CD4-positive, CD25-positive, alpha-beta regulatory T cell (primary cell): ENCODE results near the gene CCDC102A. TPM values are rescaled to one million over a fixed set of nuclear protein-coding genes. Genes with fewer than 3 reads are reported as not detected.

ENCODE experiments used
- ATAC-seq, 2 donors: fragments of 150-1000 bp; cut with Tn5 transposase; one replicate each; pipeline ENCODE4 v1.10.0; 2021; ENCODE audit warnings: low read depth in 2 of 2, moderate number of reproducible peaks in 2 of 2, moderate library complexity in 1 of 2
- DNase-seq, 3 donors: peaks; one replicate each; pipeline versions ENCODE4 v3.0.0 to v3.0.0-alpha.2; 2012 to 2022; ENCODE audit warnings: mixed read lengths in 1 of 3
- H3K27ac ChIP-seq: one replicate; pipeline ENCODE4 v1.7.0; 2013; ENCODE audit warnings: mild to moderate bottlenecking, low read length; ENCODE audit not compliant: insufficient read depth, poor library complexity, severe bottlenecking
- H3K27me3 ChIP-seq: one replicate; pipeline ENCODE4 v1.7.0; 2013; ENCODE audit warnings: low read length; ENCODE audit not compliant: control insufficient read depth, insufficient read depth
- H3K36me3 ChIP-seq: one replicate; pipeline ENCODE4 v1.7.0; 2013; ENCODE audit warnings: mild to moderate bottlenecking, low read length, moderate library complexity; ENCODE audit not compliant: control insufficient read depth, insufficient read depth
- H3K4me1 ChIP-seq: 2 replicates; pipeline ENCODE4 v1.7.0; 2013; ENCODE audit warnings: mild to moderate bottlenecking, low read length; ENCODE audit not compliant: insufficient read depth, control insufficient read depth, poor library complexity, severe bottlenecking
- H3K4me3 ChIP-seq: one replicate; pipeline ENCODE4 v1.7.0; 2013; ENCODE audit warnings: low read depth, mild to moderate bottlenecking, low read length, moderate library complexity
- H3K9me3 ChIP-seq, 2 experiments: 1 replicate in 1 of 2; 2 replicates in 1 of 2; pipeline ENCODE4 v1.7.0; 2013; ENCODE audit warnings: low read length in 2 of 2, mild to moderate bottlenecking in 1 of 2, moderate library complexity in 1 of 2; ENCODE audit not compliant: control insufficient read depth in 2 of 2
- H3K27ac Mint-ChIP-seq, 3 donors: one replicate each; pipeline ENCODE4 v1.8.0; 2020 to 2022; ENCODE audit warnings: mild to moderate bottlenecking in 3 of 3, mixed read lengths in 3 of 3, moderate library complexity in 2 of 3
- H3K27me3 Mint-ChIP-seq: one replicate; pipeline ENCODE4 v1.8.0; 2022; ENCODE audit warnings: mild to moderate bottlenecking, mixed read lengths
- H3K36me3 Mint-ChIP-seq: one replicate; pipeline ENCODE4 v1.8.0; 2020; ENCODE audit warnings: mixed read lengths
- H3K4me1 Mint-ChIP-seq, 4 donors: one replicate each; pipeline ENCODE4 v1.8.0; 2020 to 2022; ENCODE audit warnings: mixed read lengths in 4 of 4, mild to moderate bottlenecking in 1 of 4
- H3K4me3 Mint-ChIP-seq, 4 donors: one replicate each; pipeline ENCODE4 v1.8.0; 2020 to 2022; ENCODE audit warnings: mild to moderate bottlenecking in 4 of 4, mixed read lengths in 4 of 4, moderate library complexity in 3 of 4
- H3K9me3 Mint-ChIP-seq, 7 donors: one replicate each; pipeline ENCODE4 v1.8.0; 2020 to 2022; ENCODE audit warnings: mixed read lengths in 7 of 7, mild to moderate bottlenecking in 3 of 7, moderate library complexity in 2 of 7
- polyA plus RNA-seq, 4 donors: library from polyadenylated mRNA; unstranded; fragments of 300-500 nt; fragmentation: Illumina TruSeq; gene quantifications; one replicate each; pipeline ENCODE4 v1.2.3, GENCODE V29; 2021
- total RNA-seq: library from RNA; stranded (reverse); gene quantifications from one replicate; pipeline ENCODE4 v1.2.3, GENCODE V29; 2022

Gene CCDC102A
- total and polyA plus RNA-seq, 5 donors from 2014 or later, result 1.9 to 4.7 (median 2.9) TPM

- H3K27ac ChIP-seq, result no peak overlapping the region
- H3K36me3 ChIP-seq, result no peaks in the 10 kb centered on the region
- H3K4me1 Mint-ChIP-seq, result peaks cover 0 to 29% (median 9%) of the 10 kb centered on the region in 4 donors
- H3K27me3 Mint-ChIP-seq, result peaks cover 13% of the 10 kb centered on the region
- no peaks in the 10 kb centered on the region for H3K36me3 Mint-ChIP-seq
- H3K4me1 ChIP-seq, result peaks cover 15% of the 10 kb centered on the region
- H3K9me3 ChIP-seq, result no peaks in the 10 kb centered on the region
- ATAC-seq (no peak), DNase-seq (no peak)
- peak overlapping the region in 3 of 4 donors; percentile 21 to 68 (median 68) for H3K4me3 Mint-ChIP-seq
- H3K4me3 ChIP-seq, result no peak overlapping the region
- H3K27ac Mint-ChIP-seq, result peak overlapping the region in 1 of 3 donors; percentile 32
- H3K27me3 ChIP-seq, result no peaks in the 10 kb centered on the region
- H3K9me3 Mint-ChIP-seq, result peaks cover 0 to 2% (median 0%) of the 10 kb centered on the region in 7 donors
These were observed 51.8 kb downstream of the CCDC102A start for GRCh38 chr16:57484515-57485005.

GRCh38 chr16:57483725-57484514, 52.5 kb downstream of the CCDC102A start:
- peaks cover 11% of the 10 kb centered on the region for H3K27me3 Mint-ChIP-seq
- Histone ChIP-seq H3K27me3 (no peaks in the 10 kb centered on the region), H3K4me3 (no peak overlapping the region), H3K36me3 (no peaks in the 10 kb centered on the region), H3K27ac (no peak overlapping the region), H3K4me1 (peaks cover 15% of the 10 kb centered on the region), H3K9me3 (no peaks in the 10 kb centered on the region)
- peaks cover 0 to 29% (median 9%) of the 10 kb centered on the region in 4 donors for H3K4me1 Mint-ChIP-seq
- H3K36me3 Mint-ChIP-seq, result no peaks in the 10 kb centered on the region
- H3K27ac Mint-ChIP-seq, result no peak overlapping the region
- peak overlapping the region in 1 of 4 donors; percentile 18 for H3K4me3 Mint-ChIP-seq
- H3K9me3 Mint-ChIP-seq, result peaks cover 0 to 2% (median 0%) of the 10 kb centered on the region in 7 donors
- no peak for DNase-seq
- ATAC-seq, result no peak

- Mint-ChIP-seq H3K4me1 (peaks cover 0 to 32% (median 9%) of the 10 kb centered on the region in 4 donors), H3K4me3 (peak overlapping the region in 2 of 4 donors; percentile 67 to 80), H3K9me3 (no peaks in the 10 kb centered on the region), H3K27me3 (peaks cover 11% of the 10 kb centered on the region), H3K27ac (no peak overlapping the region), H3K36me3 (no peaks in the 10 kb centered on the region)
- Histone ChIP-seq H3K27me3 (no peaks in the 10 kb centered on the region), H3K9me3 (no peaks in the 10 kb centered on the region), H3K36me3 (no peaks in the 10 kb centered on the region), H3K4me1 (peaks cover 15% of the 10 kb centered on the region), H3K27ac (no peak overlapping the region), H3K4me3 (no peak overlapping the region)
- ATAC-seq (no peak), DNase-seq (no peak)
These were observed 53.4 kb downstream of the CCDC102A start for GRCh38 chr16:57482845-57483545.

GRCh38 chr16:57481421-57481820, 55.0 kb downstream of the CCDC102A start:
- no peaks in the 10 kb centered on the region for H3K36me3 Mint-ChIP-seq

GRCh38 chr16:57480754-57481230, 55.6 kb downstream of the CCDC102A start:
- Histone ChIP-seq H3K36me3 (no peaks in the 10 kb centered on the region), H3K27ac (no peak overlapping the region), H3K27me3 (no peaks in the 10 kb centered on the region), H3K4me1 (peaks cover 18% of the 10 kb centered on the region), H3K9me3 (no peaks in the 10 kb centered on the region), H3K4me3 (no peak overlapping the region)
- DNase-seq (no peak), ATAC-seq (no peak)
- Mint-ChIP-seq H3K9me3 (no peaks in the 10 kb centered on the region), H3K27me3 (peaks cover 6% of the 10 kb centered on the region), H3K4me1 (peaks cover 0 to 27% (median 11%) of the 10 kb centered on the region in 4 donors), H3K36me3 (no peaks in the 10 kb centered on the region), H3K27ac (no peak overlapping the region), H3K4me3 (no peak overlapping the region)

More at GRCh38 chr16:57481421-57481820, 55.0 kb downstream of the CCDC102A start:
- Histone ChIP-seq H3K36me3 (no peaks in the 10 kb centered on the region), H3K4me1 (peaks cover 15% of the 10 kb centered on the region), H3K4me3 (no peak overlapping the region), H3K27ac (no peak overlapping the region), H3K9me3 (no peaks in the 10 kb centered on the region), H3K27me3 (no peaks in the 10 kb centered on the region)
- no peak for DNase-seq
- Mint-ChIP-seq H3K27me3 (peaks cover 6% of the 10 kb centered on the region), H3K27ac (no peak overlapping the region), H3K4me3 (no peak overlapping the region), H3K9me3 (no peaks in the 10 kb centered on the region), H3K4me1 (peaks cover 0 to 24% (median 8%) of the 10 kb centered on the region in 4 donors)
- no peak for ATAC-seq

- no peaks in the 10 kb centered on the region for H3K9me3 ChIP-seq
- Mint-ChIP-seq H3K4me3 (no peak overlapping the region), H3K36me3 (no peaks in the 10 kb centered on the region), H3K27me3 (peaks cover 6% of the 10 kb centered on the region), H3K4me1 (peaks cover 0 to 27% (median 9%) of the 10 kb centered on the region in 4 donors), H3K27ac (no peak overlapping the region), H3K9me3 (no peaks in the 10 kb centered on the region)
- peaks cover 15% of the 10 kb centered on the region for H3K4me1 ChIP-seq
- H3K4me3 ChIP-seq, result no peak overlapping the region
- no peaks in the 10 kb centered on the region for H3K36me3 ChIP-seq
- DNase-seq, result no peak
- H3K27ac ChIP-seq, result no peak overlapping the region
- no peak for ATAC-seq
- H3K27me3 ChIP-seq, result no peaks in the 10 kb centered on the region
These were observed 56.2 kb downstream of the CCDC102A start for GRCh38 chr16:57479976-57480753.

GRCh38 chr16:57479205-57479975, 57.0 kb downstream of the CCDC102A start:
- Mint-ChIP-seq H3K36me3 (no peaks in the 10 kb centered on the region), H3K4me1 (peaks cover 0 to 20% (median 7%) of the 10 kb centered on the region in 4 donors), H3K4me3 (no peak overlapping the region), H3K9me3 (no peaks in the 10 kb centered on the region), H3K27ac (no peak overlapping the region), H3K27me3 (peaks cover under 1% of the 10 kb centered on the region)
- Histone ChIP-seq H3K9me3 (no peaks in the 10 kb centered on the region), H3K4me1 (peaks cover 13% of the 10 kb centered on the region), H3K4me3 (no peak overlapping the region), H3K27ac (no peak overlapping the region), H3K36me3 (no peaks in the 10 kb centered on the region), H3K27me3 (no peaks in the 10 kb centered on the region)
- DNase-seq, result no peak
- no peak for ATAC-seq
